Lung microvascular endothelial cell (primary cell): ENCODE results near the gene SCN10A. TPM values are rescaled to one million over a fixed set of nuclear protein-coding genes. Genes with fewer than 3 reads are reported as not detected.

Experiments used
- DNase-seq, 2 donors: peaks; one replicate each; pipeline versions ENCODE4 v3.0.0 to v3.0.0-alpha.2; 2010; ENCODE audit warnings: low read depth in 2 of 2
- total RNA-seq: library from RNA; depleted of rRNA; stranded (reverse); fragments of >200 nt; gene quantifications from 2 replicates; pipeline ENCODE4 v1.2.1, GENCODE V29; 2014

Gene SCN10A
- total RNA-seq, 1 donor from 2014 or later: not detected

GRCh38 chr3:38653685-38654537 is 162.1 kb downstream of the SCN10A start:
- DNase-seq: no peak

DNA sequence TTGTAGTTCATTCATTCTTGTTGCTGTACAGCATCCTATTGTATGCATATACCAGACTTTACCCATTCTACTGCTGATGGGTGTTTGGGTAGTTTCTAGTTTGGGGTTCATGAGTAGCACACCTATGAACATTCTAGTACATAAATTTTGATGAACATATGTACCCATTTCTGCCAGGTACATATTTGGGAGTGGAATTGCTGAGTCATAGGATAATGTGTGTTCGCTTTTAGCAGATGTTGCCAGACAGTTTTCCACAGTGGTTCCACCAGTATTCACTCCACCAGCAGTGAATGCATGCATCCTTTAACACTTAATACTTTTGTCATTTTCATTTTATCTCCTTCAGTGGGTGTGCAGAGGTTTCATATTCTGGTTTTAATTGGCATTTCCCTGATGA is 163.1 kb downstream of the SCN10A start:
- no peak for DNase-seq

- DNase-seq: peak; percentile 72 to 83
These were observed 164.7 kb downstream of the SCN10A start for GRCh38 chr3:38651153-38651789.

DNA sequence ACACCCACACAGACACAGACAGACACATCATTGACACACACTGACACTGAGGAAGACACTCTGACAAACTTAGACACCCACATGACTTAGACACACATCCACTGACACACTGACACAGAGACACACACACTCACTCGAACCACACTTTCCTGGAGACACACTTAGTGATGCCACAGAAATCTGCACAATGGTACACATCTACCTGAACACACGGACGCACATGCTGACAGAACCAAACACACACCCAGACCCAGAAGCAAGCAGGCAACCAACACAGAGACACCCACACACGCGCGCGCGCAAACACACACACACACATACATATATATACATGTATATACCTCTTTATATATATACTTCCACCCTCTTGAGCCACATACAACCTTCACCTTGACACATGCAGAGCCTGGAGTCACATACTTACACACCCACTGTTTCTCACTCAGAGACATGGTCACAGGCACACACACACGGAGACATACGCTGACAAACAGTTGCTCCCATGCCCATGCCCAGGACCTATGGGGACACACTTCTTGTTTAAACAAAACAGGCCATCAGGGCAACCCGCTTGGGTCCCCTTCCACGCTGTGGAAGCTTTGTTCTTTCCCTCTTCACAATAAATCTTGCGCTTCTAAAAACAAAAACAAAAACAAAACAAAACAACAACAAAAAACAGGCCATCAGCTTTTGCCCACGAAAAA is 165.6 kb downstream of the SCN10A start:
- DNase-seq: no peak

DNA sequence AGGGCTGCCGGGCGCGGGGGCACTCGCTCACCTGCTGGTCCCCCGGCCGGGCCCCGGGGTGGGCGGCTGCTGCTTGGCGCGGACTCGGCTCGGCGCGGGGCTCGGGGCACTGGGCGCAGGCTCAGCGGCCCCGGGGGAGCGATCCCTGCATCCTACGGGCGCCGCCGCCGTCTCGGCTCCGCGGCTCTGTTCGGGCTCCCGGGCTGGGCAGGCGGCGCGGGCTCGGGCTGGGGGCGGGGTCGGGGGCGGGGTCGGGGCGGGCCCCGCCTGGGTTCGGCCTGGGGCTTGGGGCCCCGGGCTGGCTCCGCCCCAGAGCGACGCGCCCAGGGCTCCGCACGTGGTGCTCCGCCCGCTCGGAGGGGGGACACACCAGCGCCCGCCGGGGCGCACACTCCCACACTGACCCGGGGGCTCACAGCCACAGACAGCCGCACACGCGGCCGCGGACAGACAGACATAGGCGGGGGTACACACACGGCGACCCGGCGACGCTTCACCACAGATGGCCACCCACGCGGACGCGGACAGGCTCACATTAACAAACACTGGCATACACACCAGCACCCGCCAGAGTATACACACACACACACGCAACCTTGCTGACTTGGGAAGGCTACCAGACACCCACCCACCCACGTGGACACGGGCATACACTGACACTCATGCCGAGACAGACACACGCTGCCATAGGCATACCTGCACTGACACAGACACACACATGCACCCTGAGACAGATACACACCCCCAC is 166.3 kb downstream of the SCN10A start, which contains the start of gene SCN5A:
TSS of gene SCN5A (minus strand) at position 188 of the 748 bp plus-strand sequence. CDS start 16,380 bp downstream, outside the sequence.
- peak; percentile 32 to 65 for DNase-seq

GRCh38 chr3:38648659-38649499 is 167.1 kb downstream of the SCN10A start:
- no peak for DNase-seq

GRCh38 chr3:38648024-38648658 is 167.9 kb downstream of the SCN10A start:
- DNase-seq: no peak

DNA sequence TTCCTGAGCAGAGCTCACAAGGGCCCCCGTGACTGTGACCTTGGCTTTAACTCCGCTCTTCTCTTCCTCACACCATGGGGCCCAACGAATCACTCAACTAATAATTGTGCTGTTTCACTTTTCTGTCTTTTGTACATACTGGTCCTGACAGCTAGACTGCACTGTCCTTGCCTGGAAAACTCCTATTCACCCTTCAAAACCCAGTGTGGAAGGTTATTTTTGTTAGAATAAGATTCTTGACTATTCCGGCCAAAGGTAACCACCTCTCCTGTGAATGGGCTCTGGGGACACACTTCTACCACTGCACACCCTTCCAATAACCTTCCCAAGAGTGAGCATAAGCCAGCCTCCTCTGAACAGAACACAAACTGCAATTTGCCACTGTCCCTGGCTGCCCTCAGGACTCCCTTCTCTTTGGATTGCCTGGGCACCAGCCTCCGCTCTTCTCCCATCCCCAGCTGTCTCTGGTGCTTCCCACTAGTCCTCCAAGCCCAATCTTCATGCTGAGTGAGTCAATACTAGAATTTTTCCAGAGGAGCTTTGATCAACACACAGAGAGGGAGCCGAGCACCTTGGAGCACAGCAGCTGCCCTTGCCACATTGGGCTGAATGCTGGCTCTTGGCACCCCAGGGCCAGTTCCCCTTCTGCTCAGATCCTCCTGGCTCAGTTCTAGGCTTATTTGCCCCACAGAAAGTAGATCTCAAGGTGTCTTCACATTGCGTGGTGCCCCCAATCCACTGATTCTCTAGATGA is 168.6 kb downstream of the SCN10A start:
- DNase-seq: no peak

Other genes starting within 250 kb of the SCN10A start
- 5.9 and 14.9 TPM in 2 replicates for gene SCN5A, start 166.5 kb downstream of the SCN10A start, total RNA-seq
- under 0.01 TPM in 2 replicates for gene SCN11A, start 235.7 kb upstream of the SCN10A start, total RNA-seq
- 25.5 and 29.2 TPM in 2 replicates for gene WDR48, start 235.8 kb upstream of the SCN10A start, total RNA-seq